A549 (cell line): Measurements from ENCODE around the gene MCTP1. TPM values are rescaled to one million over a fixed set of nuclear protein-coding genes. Genes with fewer than 3 reads are reported as not detected.

Source experiments
- ATAC-seq, 2 experiments: fragments of 200-7000 bp in 1 of 2; fragments of >200 bp in 1 of 2; cut with Nextera tagmentation in 1 of 2; cut with Tn5 transposase in 1 of 2; 3 replicates each; pipeline versions ENCODE4 v1.8.0 to v1.9.1; 2018 to 2020; ENCODE audit warnings: mild to moderate bottlenecking in 1 of 2, moderate library complexity in 1 of 2
- CTCF ChIA-PET: fragments of 300-600 bp; sonication (Branson Sonifier 250); formaldehyde crosslinking; extraction: SDS; loops from one replicate; lab custom pipeline; 2021; ENCODE audit warnings: antibody characterized with exemption, inconsistent platforms; lab: Yijun Ruan, JAX
- POLR2A ChIA-PET: fragments of 350-600 bp; formaldehyde crosslinking; extraction: SDS; loops from one replicate; lab custom pipeline; 2021; ENCODE audit warnings: antibody characterized with exemption, inconsistent platforms; lab: Yijun Ruan, JAX
- DNase-seq, 2 experiments: peaks; one replicate each; pipeline versions ENCODE4 v3.0.0 to v3.0.0-alpha.2; 2011 to 2016; ENCODE audit warnings: low read depth in 1 of 2, low spot score in 1 of 2
- FAIRE-seq: peaks from 2 replicates; lab custom pipeline; 2011; peaks lifted over from hg19 to GRCh38; lab: Jason Lieb, UNC
- H3K27ac ChIP-seq, 2 experiments: fragments of >200 bp; sonication (Bioruptor Twin); formaldehyde crosslinking; 3 replicates each; pipeline ENCODE4 v1.5.1; 2016 to 2017
- H3K4me1 ChIP-seq: fragments of >200 bp; sonication (Bioruptor Twin); formaldehyde crosslinking; 3 replicates; pipeline ENCODE4 v1.6.1; 2016
- H3K4me2 ChIP-seq: fragments of >200 bp; sonication (Bioruptor Twin); formaldehyde crosslinking; 3 replicates; pipeline ENCODE4 v1.6.1; 2016
- H3K4me3 ChIP-seq: fragments of >200 bp; sonication (Bioruptor Twin); formaldehyde crosslinking; 3 replicates; pipeline ENCODE4 v1.5.1; 2016
- H3K9me3 ChIP-seq: fragments of >200 bp; sonication (Bioruptor Twin); formaldehyde crosslinking; 3 replicates; pipeline ENCODE4 v1.6.1; 2016
- BCL3 ChIP-seq: fragments of >200 bp; sonication (Bioruptor Twin); formaldehyde crosslinking; IDR thresholded peaks from 3 replicates; pipeline ENCODE4 v1.6.1; 2016
- CBX2 ChIP-seq: fragments of 200-600 bp; sonication (generic); IDR thresholded peaks from 2 replicates; pipeline ENCODE4 v1.6.1; 2016; ENCODE audit warnings: low read depth, mild to moderate bottlenecking, borderline replicate concordance
- EHMT2 ChIP-seq: fragments of 200-600 bp; sonication (generic); IDR thresholded peaks from 2 replicates; pipeline ENCODE4 v1.6.1; 2016; ENCODE audit warnings: antibody characterized with exemption, low read depth, mild to moderate bottlenecking, moderate library complexity
- ESRRA ChIP-seq: fragments of 150-350 bp; IDR thresholded peaks from 2 replicates; pipeline ENCODE4 v1.6.1; 2014; ENCODE audit warnings: mild to moderate bottlenecking, low read length, borderline replicate concordance
- HES2 ChIP-seq: fragments of >200 bp; sonication (Bioruptor Twin); formaldehyde crosslinking; IDR thresholded peaks from 2 replicates; pipeline ENCODE4 v1.6.1; 2016
- HOXA7 ChIP-seq: fragments of 250-450 bp; sonication (Bioruptor Pico); IDR thresholded peaks from 2 replicates; pipeline ENCODE4 v1.5.0; 2020; ENCODE audit warnings: mild to moderate bottlenecking, moderate library complexity
- PBX3 ChIP-seq: IDR thresholded peaks from 2 replicates; pipeline ENCODE4 v1.6.1; 2012
- PHF8 ChIP-seq: fragments of 200-600 bp; sonication (generic); IDR thresholded peaks from 2 replicates; pipeline ENCODE4 v1.6.1; 2016; ENCODE audit warnings: low read depth, mild to moderate bottlenecking, antibody characterized with exemption, moderate library complexity, borderline replicate concordance
- RARB ChIP-seq: fragments of 250-450 bp; sonication (Bioruptor Pico); IDR thresholded peaks from 2 replicates; pipeline ENCODE4 v1.8.0; 2021; ENCODE audit warnings: mild to moderate bottlenecking, moderate library complexity
- RFX5 ChIP-seq: fragments of 450-650 bp; IDR thresholded peaks from 2 replicates; pipeline ENCODE4 v1.7.1; 2014; ENCODE audit warnings: antibody characterized with exemption, mild to moderate bottlenecking, moderate library complexity
- ZFP36 ChIP-seq: fragments of 450-650 bp; IDR thresholded peaks from 2 replicates; pipeline ENCODE4 v1.6.1; 2014; ENCODE audit warnings: borderline replicate concordance; ENCODE audit not compliant: partially characterized antibody
- WGBS: methylation state at CpG from one replicate; pipeline ENCODE4 v1.1.6; 2017; ENCODE audit errors: missing lambda C conversion rate; 5-methylcytosine and 5-hydroxymethylcytosine counted together
- polyA plus RNA-seq, 4 experiments: library from polyadenylated mRNA; depleted of rRNA in 3 of 4; stranded (reverse); fragments of >200 nt; fragmentation: RNase III in 1 of 4; extraction: RNeasy Plus Mini Kit Qiagen cat#74134 plus additional on column Dnase treatment in 1 of 4; gene quantifications; 2 replicates in 3 of 4; 3 replicates in 1 of 4; pipeline ENCODE4 v1.2.3, GENCODE V29; 2011 to 2017
- small RNA-seq, 6 experiments: library from RNA; depleted of rRNA; stranded (forward); fragments of <200 nt; gene quantifications; one replicate each; pipeline ENCODE3, GENCODE V24; 2012

The MCTP1 gene
- polyA plus RNA-seq, 2 of the 4 experiments (the other 2 are of a cell fraction): 5.4 to 6.9 TPM

- FAIRE-seq: no peak
- no peak for ATAC-seq
- H3K4me1 ChIP-seq: no peaks in the 10 kb centered on the region
- no peak for DNase-seq
- ChIA-PET CTCF (no interaction called here), POLR2A (no interaction called here)
- no peak overlapping the region for H3K4me3 ChIP-seq
- TF ChIP-seq ESRRA: no peak
- TF ChIP-seq HES2: no peak
- TF ChIP-seq BCL3: no peak
- no peak for TF ChIP-seq RARB (CRISPR knock-in tag)
- TF ChIP-seq EHMT2: no peak
- no peak for TF ChIP-seq PBX3
- no peak for TF ChIP-seq PHF8
- no peak for TF ChIP-seq RFX5
- TF ChIP-seq CBX2: no peak
- no peak for TF ChIP-seq HOXA7 (CRISPR knock-in tag)
- no peak for TF ChIP-seq ZFP36
- no peak overlapping the region for H3K4me2 ChIP-seq
- H3K9me3 ChIP-seq: peaks cover 35% of the 10 kb centered on the region; the same call in 2 of the 3 replicates
- no peak overlapping the region for H3K27ac ChIP-seq
- 97% methylated on average over 1 of the region's 1 CpG for WGBS
Observed at GRCh38 chr5:94658272-94658671, 626.6 kb downstream of the MCTP1 start.

Small RNA genes within 50 kb of the gene (small RNA-seq; reads per million reads assigned to genes)
- 0 reads per million in 6 experiments for gene RF02271

Other genes with a start within 250 kb of the MCTP1 start
- 0.05 TPM in 1 of 2 replicates, not detected in the other for gene FAM81B, start 106.3 kb upstream of the MCTP1 start, polyA plus RNA-seq (2011; rRNA removed)
- gene FAM81B, start 106.3 kb upstream of the MCTP1 start, polyA plus RNA-seq (2017; fragmentation: RNase III; extraction: RNeasy Plus Mini Kit Qiagen cat#74134 plus additional on column Dnase treatment): not detected in 3 replicates